22Rv1 (cell line): Measurements from ENCODE around the gene RAB11FIP2.

ENCODE experiments used
- H3K27ac ChIP-seq: fragments of 450-650 bp; 2 replicates; pipeline ENCODE4 v1.5.1; 2017
- ZFX ChIP-seq: fragments of 450-650 bp; IDR thresholded peaks from 2 replicates; pipeline ENCODE4 v1.6.1; 2017; ENCODE audit warnings: antibody characterized with exemption, borderline replicate concordance
- TF ChIP-seq, protein P1 (sequence below): fragments of 450-650 bp; IDR thresholded peaks from 2 replicates; pipeline ENCODE4 v1.5.1; 2017; ENCODE audit warnings: mild to moderate bottlenecking

RAB11FIP2 gene

GRCh38 chr10:118034791-118035261, 11.9 kb downstream of the RAB11FIP2 start:
- no peak for TF ChIP-seq ZFX
- TF ChIP-seq, protein P1, sequence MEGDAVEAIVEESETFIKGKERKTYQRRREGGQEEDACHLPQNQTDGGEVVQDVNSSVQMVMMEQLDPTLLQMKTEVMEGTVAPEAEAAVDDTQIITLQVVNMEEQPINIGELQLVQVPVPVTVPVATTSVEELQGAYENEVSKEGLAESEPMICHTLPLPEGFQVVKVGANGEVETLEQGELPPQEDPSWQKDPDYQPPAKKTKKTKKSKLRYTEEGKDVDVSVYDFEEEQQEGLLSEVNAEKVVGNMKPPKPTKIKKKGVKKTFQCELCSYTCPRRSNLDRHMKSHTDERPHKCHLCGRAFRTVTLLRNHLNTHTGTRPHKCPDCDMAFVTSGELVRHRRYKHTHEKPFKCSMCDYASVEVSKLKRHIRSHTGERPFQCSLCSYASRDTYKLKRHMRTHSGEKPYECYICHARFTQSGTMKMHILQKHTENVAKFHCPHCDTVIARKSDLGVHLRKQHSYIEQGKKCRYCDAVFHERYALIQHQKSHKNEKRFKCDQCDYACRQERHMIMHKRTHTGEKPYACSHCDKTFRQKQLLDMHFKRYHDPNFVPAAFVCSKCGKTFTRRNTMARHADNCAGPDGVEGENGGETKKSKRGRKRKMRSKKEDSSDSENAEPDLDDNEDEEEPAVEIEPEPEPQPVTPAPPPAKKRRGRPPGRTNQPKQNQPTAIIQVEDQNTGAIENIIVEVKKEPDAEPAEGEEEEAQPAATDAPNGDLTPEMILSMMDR = no peak
- no peak overlapping the region for H3K27ac ChIP-seq

- TF ChIP-seq, protein P1 = no peak
- TF ChIP-seq ZFX = no peak
- no peak overlapping the region for H3K27ac ChIP-seq
These were observed 12.8 kb downstream of the RAB11FIP2 start for GRCh38 chr10:118033905-118034304.

DNA sequence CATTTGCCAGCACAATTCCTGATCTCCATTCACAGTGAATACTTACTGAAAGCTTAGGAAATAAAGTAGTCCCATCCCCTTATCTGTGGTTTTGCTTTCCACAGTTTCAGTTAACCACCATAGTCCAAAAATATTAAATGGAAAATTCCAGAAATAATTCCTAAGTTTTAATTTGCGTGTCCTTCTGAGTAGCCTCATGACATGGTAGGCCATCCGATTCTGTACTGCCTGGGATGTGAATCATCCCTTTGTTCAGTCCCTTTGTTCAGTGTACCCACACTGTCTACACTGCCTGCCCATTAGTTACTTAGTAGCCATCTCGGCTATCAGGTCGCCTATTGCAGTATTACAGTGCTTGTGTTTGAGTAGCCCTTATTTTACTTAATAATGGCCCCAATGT, 14.2 kb downstream of the RAB11FIP2 start:
- no peak for TF ChIP-seq ZFX
- TF ChIP-seq, protein P1 = no peak
- no peak overlapping the region for H3K27ac ChIP-seq

DNA sequence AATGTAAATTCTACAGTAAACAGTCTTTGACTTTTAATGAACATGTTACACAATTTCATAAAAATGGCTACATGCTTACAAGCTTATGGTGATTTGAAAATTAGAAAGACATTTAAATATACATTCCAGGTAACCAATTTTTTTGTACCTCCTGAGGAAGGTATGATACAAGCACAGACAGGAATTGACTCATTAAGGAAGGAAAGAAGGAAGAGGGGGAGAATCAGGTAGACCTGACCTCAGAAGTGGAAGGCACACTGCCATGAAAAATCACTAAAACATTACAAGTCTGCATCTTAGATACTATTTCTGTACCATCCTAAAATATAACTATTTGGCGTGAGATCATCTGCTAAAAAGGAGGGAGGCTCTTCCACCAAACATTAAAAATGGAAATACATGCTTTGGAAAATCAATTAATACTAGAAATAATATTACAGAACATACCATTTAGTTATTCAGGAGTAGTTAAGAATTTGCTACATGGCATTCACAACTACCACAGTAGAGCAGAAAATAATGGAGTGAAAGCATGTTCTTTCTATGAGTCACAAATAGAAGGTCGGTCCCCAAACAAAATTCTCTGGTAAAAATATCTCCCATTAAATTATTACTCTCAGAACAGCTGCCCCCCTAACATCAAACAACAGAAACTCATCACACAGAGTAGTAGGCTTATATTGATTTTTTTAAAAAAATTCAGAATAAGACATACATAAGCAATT, 15.2 kb downstream of the RAB11FIP2 start:
- H3K27ac ChIP-seq = no peak overlapping the region
- no peak for TF ChIP-seq ZFX
- TF ChIP-seq, protein P1 = no peak

DNA sequence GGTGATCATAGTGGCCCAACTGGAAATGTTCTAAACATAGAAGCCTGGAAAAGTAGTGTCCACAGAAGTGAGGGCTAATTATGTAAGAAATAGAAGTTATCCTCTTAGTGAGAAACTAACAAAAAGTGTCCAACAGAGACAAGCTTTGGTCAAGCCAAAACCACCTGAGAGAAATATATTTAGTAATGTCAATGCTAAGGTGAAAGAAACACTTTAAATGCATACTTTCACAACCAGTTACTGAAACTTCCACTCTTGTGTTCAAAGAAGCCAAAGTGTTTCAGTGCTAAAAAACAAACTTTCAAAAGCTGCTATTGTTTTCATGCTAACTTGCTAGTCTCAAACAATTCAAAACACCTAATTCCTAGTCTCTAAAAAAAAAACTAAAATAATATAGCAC, 18.1 kb downstream of the RAB11FIP2 start:
- H3K27ac ChIP-seq = no peak overlapping the region
- TF ChIP-seq, protein P1 = no peak
- no peak for TF ChIP-seq ZFX

GRCh38 chr10:118027397-118027796, 19.3 kb downstream of the RAB11FIP2 start:
- TF ChIP-seq ZFX = no peak
- TF ChIP-seq, protein P1 = no peak
- H3K27ac ChIP-seq = no peak overlapping the region

DNA sequence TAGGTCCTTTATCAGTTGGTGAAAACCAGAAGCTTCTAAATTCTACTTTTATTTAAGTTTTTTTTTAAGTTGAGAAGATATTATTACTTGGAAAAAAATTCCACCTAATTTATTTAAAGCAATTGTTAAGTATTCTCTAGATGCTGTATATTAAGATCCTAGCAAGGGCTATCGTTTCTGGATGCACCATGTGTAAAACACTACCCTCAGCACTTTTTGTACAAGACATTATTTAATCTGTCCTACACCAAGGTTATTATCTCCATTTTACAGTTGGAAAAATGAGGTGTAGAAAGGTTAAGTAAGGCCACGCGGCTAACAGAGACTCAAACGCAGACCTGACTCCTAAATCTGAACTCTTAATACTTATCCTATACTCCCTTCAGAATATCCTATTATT, 19.8 kb downstream of the RAB11FIP2 start:
- no peak overlapping the region for H3K27ac ChIP-seq
- TF ChIP-seq, protein P1 = no peak
- no peak for TF ChIP-seq ZFX
